ENCODE measurements around the gene ZC3H18. TPM values are rescaled to one million over a fixed set of nuclear protein-coding genes. Genes with fewer than 3 reads are reported as not detected.

ZC3H18 gene
- total and polyA plus RNA-seq, 5 donors from 2014 or later: 10.9 to 162 (median 13.6) TPM

- Mint-ChIP-seq H3K4me1 (peaks cover 0 to 14% (median 8%) of the 10 kb centered on the region in 4 donors), H3K27me3 (peaks cover 22% of the 10 kb centered on the region), H3K36me3 (peaks cover 7% of the 10 kb centered on the region), H3K9me3 (peaks cover 0 to 15% (median 5%) of the 10 kb centered on the region in 7 donors), H3K27ac (no peak overlapping the region), H3K4me3 (no peak overlapping the region)
- peaks cover 10% of the 10 kb centered on the region for H3K4me1 ChIP-seq (ENCODE audit: control insufficient read depth, insufficient read depth, low read length, poor library complexity, severe bottlenecking)
- no peak overlapping the region for H3K4me3 ChIP-seq (ENCODE audit: low read depth, low read length)
- no peak for DNase-seq
- H3K27ac ChIP-seq (ENCODE audit: insufficient read depth, low read length, poor library complexity, severe bottlenecking): no peak overlapping the region
- H3K9me3 ChIP-seq (ENCODE audit: control insufficient read depth in 2 of 2, low read length in 2 of 2): peaks cover 8 to 19% of the 10 kb centered on the region in 2 experiments
- ATAC-seq (ENCODE audit: low read depth in 2 of 2): no peak
- H3K36me3 ChIP-seq (ENCODE audit: control insufficient read depth, insufficient read depth, low read length): no peaks in the 10 kb centered on the region
- H3K27me3 ChIP-seq (ENCODE audit: control insufficient read depth, insufficient read depth, low read length): no peaks in the 10 kb centered on the region
These were observed 30.9 kb upstream of the ZC3H18 start for GRCh38 chr16:88539261-88539651.

- Histone ChIP-seq H3K9me3 (ENCODE audit: control insufficient read depth in 2 of 2, low read length in 2 of 2) (peaks cover 8 to 20% of the 10 kb centered on the region in 2 experiments), H3K4me3 (ENCODE audit: low read depth, low read length) (no peak overlapping the region), H3K27ac (ENCODE audit: insufficient read depth, low read length, poor library complexity, severe bottlenecking) (no peak overlapping the region), H3K27me3 (ENCODE audit: control insufficient read depth, insufficient read depth, low read length) (no peaks in the 10 kb centered on the region), H3K4me1 (ENCODE audit: control insufficient read depth, insufficient read depth, low read length, poor library complexity, severe bottlenecking) (peaks cover 9% of the 10 kb centered on the region), H3K36me3 (ENCODE audit: control insufficient read depth, insufficient read depth, low read length) (no peaks in the 10 kb centered on the region)
- DNase-seq: no peak
- Mint-ChIP-seq H3K36me3 (peaks cover 7% of the 10 kb centered on the region), H3K4me1 (peaks cover 0 to 14% (median 8%) of the 10 kb centered on the region in 4 donors), H3K9me3 (peaks cover 0 to 15% (median 5%) of the 10 kb centered on the region in 7 donors), H3K4me3 (no peak overlapping the region), H3K27me3 (peaks cover 22% of the 10 kb centered on the region), H3K27ac (no peak overlapping the region)
- no peak for ATAC-seq (ENCODE audit: low read depth in 2 of 2)
These were observed 30.4 kb upstream of the ZC3H18 start for GRCh38 chr16:88539652-88540345.

- Mint-ChIP-seq H3K27me3 (peaks cover 22% of the 10 kb centered on the region), H3K36me3 (peaks cover 7% of the 10 kb centered on the region), H3K4me3 (no peak overlapping the region), H3K9me3 (peaks cover 0 to 15% (median 5%) of the 10 kb centered on the region in 7 donors), H3K4me1 (peaks cover 0 to 9% (median 7%) of the 10 kb centered on the region in 4 donors), H3K27ac (no peak overlapping the region)
- Histone ChIP-seq H3K4me3 (ENCODE audit: low read depth, low read length) (no peak overlapping the region), H3K4me1 (ENCODE audit: control insufficient read depth, insufficient read depth, low read length, poor library complexity, severe bottlenecking) (peaks cover 2% of the 10 kb centered on the region), H3K27me3 (ENCODE audit: control insufficient read depth, insufficient read depth, low read length) (no peaks in the 10 kb centered on the region), H3K36me3 (ENCODE audit: control insufficient read depth, insufficient read depth, low read length) (no peaks in the 10 kb centered on the region), H3K9me3 (ENCODE audit: control insufficient read depth in 2 of 2, low read length in 2 of 2) (peaks cover 8 to 20% of the 10 kb centered on the region in 2 experiments), H3K27ac (ENCODE audit: insufficient read depth, low read length, poor library complexity, severe bottlenecking) (no peak overlapping the region)
- ATAC-seq (ENCODE audit: low read depth in 2 of 2) (no peak), DNase-seq (no peak)
These were observed 29.7 kb upstream of the ZC3H18 start for GRCh38 chr16:88540346-88540977.

- DNase-seq: no peak
- no peak for ATAC-seq (ENCODE audit: low read depth in 2 of 2)
These were observed 28.2 kb upstream of the ZC3H18 start for GRCh38 chr16:88541831-88542616.

GRCh38 chr16:88543230-88543813 lies 26.9 kb upstream of the ZC3H18 start:
- Histone ChIP-seq H3K9me3 (ENCODE audit: control insufficient read depth in 2 of 2, low read length in 2 of 2) (peaks cover 8 to 20% of the 10 kb centered on the region in 2 experiments), H3K27me3 (ENCODE audit: control insufficient read depth, insufficient read depth, low read length) (no peaks in the 10 kb centered on the region), H3K4me1 (ENCODE audit: control insufficient read depth, insufficient read depth, low read length, poor library complexity, severe bottlenecking) (no peaks in the 10 kb centered on the region), H3K36me3 (ENCODE audit: control insufficient read depth, insufficient read depth, low read length) (no peaks in the 10 kb centered on the region), H3K27ac (ENCODE audit: insufficient read depth, low read length, poor library complexity, severe bottlenecking) (no peak overlapping the region), H3K4me3 (ENCODE audit: low read depth, low read length) (no peak overlapping the region)
- H3K4me1 Mint-ChIP-seq: peaks cover 0 to 2% (median 0%) of the 10 kb centered on the region in 4 donors
- no peak overlapping the region for H3K4me3 Mint-ChIP-seq
- no peak overlapping the region for H3K27ac Mint-ChIP-seq
- DNase-seq (no peak), ATAC-seq (ENCODE audit: low read depth in 2 of 2) (no peak)
- peaks cover 0 to 15% (median 5%) of the 10 kb centered on the region in 7 donors for H3K9me3 Mint-ChIP-seq
- H3K36me3 Mint-ChIP-seq: peaks cover 7% of the 10 kb centered on the region
- peaks cover 16% of the 10 kb centered on the region for H3K27me3 Mint-ChIP-seq

More at GRCh38 chr16:88541831-88542616, 28.2 kb upstream of the ZC3H18 start:
- Mint-ChIP-seq H3K4me1 (peaks cover 0 to 2% (median 0%) of the 10 kb centered on the region in 4 donors), H3K27ac (no peak overlapping the region), H3K36me3 (peaks cover 7% of the 10 kb centered on the region), H3K9me3 (peaks cover 0 to 15% (median 5%) of the 10 kb centered on the region in 7 donors), H3K27me3 (peaks cover 22% of the 10 kb centered on the region), H3K4me3 (no peak overlapping the region)
- Histone ChIP-seq H3K4me1 (ENCODE audit: control insufficient read depth, insufficient read depth, low read length, poor library complexity, severe bottlenecking) (no peaks in the 10 kb centered on the region), H3K27me3 (ENCODE audit: control insufficient read depth, insufficient read depth, low read length) (no peaks in the 10 kb centered on the region), H3K4me3 (ENCODE audit: low read depth, low read length) (no peak overlapping the region), H3K36me3 (ENCODE audit: control insufficient read depth, insufficient read depth, low read length) (no peaks in the 10 kb centered on the region), H3K27ac (ENCODE audit: insufficient read depth, low read length, poor library complexity, severe bottlenecking) (no peak overlapping the region), H3K9me3 (ENCODE audit: control insufficient read depth in 2 of 2, low read length in 2 of 2) (peaks cover 8 to 20% of the 10 kb centered on the region in 2 experiments)

- H3K9me3 Mint-ChIP-seq: peaks cover 0 to 15% (median 5%) of the 10 kb centered on the region in 7 donors
- ATAC-seq (ENCODE audit: low read depth in 2 of 2) (no peak), DNase-seq (no peak)
- H3K36me3 ChIP-seq (ENCODE audit: control insufficient read depth, insufficient read depth, low read length): no peaks in the 10 kb centered on the region
- no peaks in the 10 kb centered on the region for H3K27me3 ChIP-seq (ENCODE audit: control insufficient read depth, insufficient read depth, low read length)
- peaks cover 8 to 20% of the 10 kb centered on the region in 2 experiments for H3K9me3 ChIP-seq (ENCODE audit: control insufficient read depth in 2 of 2, low read length in 2 of 2)
- H3K27me3 Mint-ChIP-seq: peaks cover 15% of the 10 kb centered on the region
- H3K36me3 Mint-ChIP-seq: peaks cover 7% of the 10 kb centered on the region
- H3K4me1 Mint-ChIP-seq: peaks cover 0 to 6% (median 1%) of the 10 kb centered on the region in 4 donors
- H3K27ac Mint-ChIP-seq: no peak overlapping the region
- H3K27ac ChIP-seq (ENCODE audit: insufficient read depth, low read length, poor library complexity, severe bottlenecking): no peak overlapping the region
- H3K4me3 ChIP-seq (ENCODE audit: low read depth, low read length): no peak overlapping the region
- H3K4me1 ChIP-seq (ENCODE audit: control insufficient read depth, insufficient read depth, low read length, poor library complexity, severe bottlenecking): peaks cover 5% of the 10 kb centered on the region
- H3K4me3 Mint-ChIP-seq: no peak overlapping the region
These were observed 24.4 kb upstream of the ZC3H18 start for GRCh38 chr16:88545781-88546180.

GRCh38 chr16:88548131-88548874 lies 21.9 kb upstream of the ZC3H18 start:
- Mint-ChIP-seq H3K4me1 (peaks cover 0 to 6% (median 1%) of the 10 kb centered on the region in 4 donors), H3K9me3 (peaks cover 0 to 7% (median 4%) of the 10 kb centered on the region in 7 donors), H3K27me3 (peaks cover 8% of the 10 kb centered on the region), H3K27ac (no peak overlapping the region), H3K36me3 (peaks cover 5% of the 10 kb centered on the region), H3K4me3 (no peak overlapping the region)
- H3K27me3 ChIP-seq (ENCODE audit: control insufficient read depth, insufficient read depth, low read length): no peaks in the 10 kb centered on the region
- H3K27ac ChIP-seq (ENCODE audit: insufficient read depth, low read length, poor library complexity, severe bottlenecking): no peak overlapping the region
- H3K4me1 ChIP-seq (ENCODE audit: control insufficient read depth, insufficient read depth, low read length, poor library complexity, severe bottlenecking): peaks cover 5% of the 10 kb centered on the region
- H3K9me3 ChIP-seq (ENCODE audit: control insufficient read depth in 2 of 2, low read length in 2 of 2): peaks cover 3 to 9% of the 10 kb centered on the region in 2 experiments
- H3K36me3 ChIP-seq (ENCODE audit: control insufficient read depth, insufficient read depth, low read length): no peaks in the 10 kb centered on the region
- DNase-seq: no peak
- no peak for ATAC-seq (ENCODE audit: low read depth in 2 of 2)
- H3K4me3 ChIP-seq (ENCODE audit: low read depth, low read length): no peak overlapping the region
